PC-3 (cell line): ENCODE measurements around the gene LYRM9.

ENCODE experiments used
- EZH2phosphoT487 ChIP-seq: fragments of 300-600 bp; sonication (generic); IDR thresholded peaks from 2 replicates; pipeline ENCODE4 v1.6.1; 2018; ENCODE audit warnings: mild to moderate bottlenecking, antibody characterized with exemption, low read length, borderline replicate concordance
- TF ChIP-seq, protein P1 (sequence below): fragments of 300-600 bp; sonication (generic); conservative IDR thresholded peaks from 2 replicates; pipeline ENCODE4 v1.5.1; 2017; ENCODE audit warnings: antibody characterized with exemption, low read depth, mild to moderate bottlenecking, low read length

DNA sequence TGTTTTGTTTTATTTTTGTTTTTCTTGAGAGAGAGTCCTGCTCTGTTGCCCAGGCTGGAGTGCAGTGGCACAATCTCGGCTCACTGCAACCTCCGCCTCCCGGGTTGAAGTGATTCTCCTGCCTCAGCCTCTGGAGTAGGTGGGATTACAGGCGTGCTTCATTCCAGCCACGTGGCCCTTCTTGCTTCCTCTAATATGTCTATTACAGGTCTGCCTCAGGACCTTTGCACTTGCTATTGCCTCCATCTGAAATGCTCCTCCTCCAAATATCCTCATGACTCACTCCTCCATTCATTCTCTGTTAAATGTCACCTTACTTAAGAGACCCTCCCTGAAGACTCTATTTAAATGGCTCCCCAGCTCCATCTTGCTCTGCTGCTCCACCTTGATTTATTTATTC is 39.0 kb downstream of the LYRM9 start:
- no peak for TF ChIP-seq EZH2phosphoT487
- TF ChIP-seq, protein P1, sequence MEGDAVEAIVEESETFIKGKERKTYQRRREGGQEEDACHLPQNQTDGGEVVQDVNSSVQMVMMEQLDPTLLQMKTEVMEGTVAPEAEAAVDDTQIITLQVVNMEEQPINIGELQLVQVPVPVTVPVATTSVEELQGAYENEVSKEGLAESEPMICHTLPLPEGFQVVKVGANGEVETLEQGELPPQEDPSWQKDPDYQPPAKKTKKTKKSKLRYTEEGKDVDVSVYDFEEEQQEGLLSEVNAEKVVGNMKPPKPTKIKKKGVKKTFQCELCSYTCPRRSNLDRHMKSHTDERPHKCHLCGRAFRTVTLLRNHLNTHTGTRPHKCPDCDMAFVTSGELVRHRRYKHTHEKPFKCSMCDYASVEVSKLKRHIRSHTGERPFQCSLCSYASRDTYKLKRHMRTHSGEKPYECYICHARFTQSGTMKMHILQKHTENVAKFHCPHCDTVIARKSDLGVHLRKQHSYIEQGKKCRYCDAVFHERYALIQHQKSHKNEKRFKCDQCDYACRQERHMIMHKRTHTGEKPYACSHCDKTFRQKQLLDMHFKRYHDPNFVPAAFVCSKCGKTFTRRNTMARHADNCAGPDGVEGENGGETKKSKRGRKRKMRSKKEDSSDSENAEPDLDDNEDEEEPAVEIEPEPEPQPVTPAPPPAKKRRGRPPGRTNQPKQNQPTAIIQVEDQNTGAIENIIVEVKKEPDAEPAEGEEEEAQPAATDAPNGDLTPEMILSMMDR = no peak
